ENCODE measurements around the gene LILRB1. TPM values are rescaled to one million over a fixed set of nuclear protein-coding genes. Genes with fewer than 3 reads are reported as not detected.

The LILRB1 gene
- total and polyA plus RNA-seq, 4 donors: 1.3 to 10.6 (median 4.9) TPM

DNA sequence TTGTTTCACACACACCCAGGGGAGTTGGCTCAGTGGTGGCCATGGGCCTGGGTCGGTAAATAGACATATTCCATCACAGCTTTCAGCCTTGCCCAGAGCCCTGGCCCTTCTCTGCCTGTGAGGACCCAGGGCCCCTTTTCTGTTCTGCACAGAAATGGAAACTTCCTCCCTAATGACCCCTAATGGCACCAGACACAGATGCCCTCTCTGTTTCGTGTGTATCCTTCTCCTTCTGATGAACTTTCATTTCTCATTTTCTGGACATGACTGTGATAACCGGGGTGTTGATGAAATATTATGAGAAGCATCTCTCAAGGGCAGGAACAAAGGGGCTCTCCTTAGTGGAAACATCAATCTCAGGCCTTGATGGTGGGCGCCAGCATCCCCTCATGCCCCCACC is 24.1 kb upstream of the LILRB1 start:
- Histone ChIP-seq H3K4me1 (ENCODE audit: control insufficient read depth in 4 of 4, insufficient read depth in 4 of 4, low read length in 3 of 4) (no peaks in the 10 kb centered on the region), H3K27ac (ENCODE audit: low read depth in 1 of 2, low read length in 2 of 2) (no peak overlapping the region), H3K9me3 (ENCODE audit: control insufficient read depth in 4 of 4, low read length in 3 of 4) (peaks cover 0 to 2% (median 0%) of the 10 kb centered on the region in 4 donors), H3K36me3 (ENCODE audit: control insufficient read depth in 4 of 4, insufficient read depth in 3 of 4, low read depth in 1 of 4, low read length in 3 of 4) (no peaks in the 10 kb centered on the region), H3K9ac (ENCODE audit: low read depth in 1 of 2, low read length in 2 of 2) (no peak overlapping the region), H3K27me3 (ENCODE audit: control insufficient read depth in 4 of 4, insufficient read depth in 4 of 4, low read length in 3 of 4) (no peaks in the 10 kb centered on the region), H3K4me3 (ENCODE audit: low read depth in 1 of 3, low read length in 3 of 3) (no peak overlapping the region)
- TF ChIP-seq RAD21 (IDR thresholded peaks at IDR 0.05) (no peak), HNF4G (IDR thresholded peaks at IDR 0.05) (no peak), YY1 (IDR thresholded peaks at IDR 0.05) (no peak), TAF1 (conservative IDR thresholded peaks at IDR 0.05) (no peak), FOXA1 (IDR thresholded peaks at IDR 0.05) (no peak), SP1 (IDR thresholded peaks at IDR 0.05) (no peak), FOXA2 (IDR thresholded peaks at IDR 0.05) (no peak), HNF4A (conservative IDR thresholded peaks at IDR 0.05) (no peak), JUND (IDR thresholded peaks at IDR 0.05) (no peak), GABPA (IDR thresholded peaks at IDR 0.05 in 1 of 2, conservative IDR thresholded peaks at IDR 0.05 in 1 of 2) (no peak), NR2F2 (IDR thresholded peaks at IDR 0.05) (no peak)
- TF ChIP-seq, protein P1, sequence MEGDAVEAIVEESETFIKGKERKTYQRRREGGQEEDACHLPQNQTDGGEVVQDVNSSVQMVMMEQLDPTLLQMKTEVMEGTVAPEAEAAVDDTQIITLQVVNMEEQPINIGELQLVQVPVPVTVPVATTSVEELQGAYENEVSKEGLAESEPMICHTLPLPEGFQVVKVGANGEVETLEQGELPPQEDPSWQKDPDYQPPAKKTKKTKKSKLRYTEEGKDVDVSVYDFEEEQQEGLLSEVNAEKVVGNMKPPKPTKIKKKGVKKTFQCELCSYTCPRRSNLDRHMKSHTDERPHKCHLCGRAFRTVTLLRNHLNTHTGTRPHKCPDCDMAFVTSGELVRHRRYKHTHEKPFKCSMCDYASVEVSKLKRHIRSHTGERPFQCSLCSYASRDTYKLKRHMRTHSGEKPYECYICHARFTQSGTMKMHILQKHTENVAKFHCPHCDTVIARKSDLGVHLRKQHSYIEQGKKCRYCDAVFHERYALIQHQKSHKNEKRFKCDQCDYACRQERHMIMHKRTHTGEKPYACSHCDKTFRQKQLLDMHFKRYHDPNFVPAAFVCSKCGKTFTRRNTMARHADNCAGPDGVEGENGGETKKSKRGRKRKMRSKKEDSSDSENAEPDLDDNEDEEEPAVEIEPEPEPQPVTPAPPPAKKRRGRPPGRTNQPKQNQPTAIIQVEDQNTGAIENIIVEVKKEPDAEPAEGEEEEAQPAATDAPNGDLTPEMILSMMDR (IDR thresholded peaks at IDR 0.05; ENCODE audit: low read depth, low read length, missing input control): no peak
- TF ChIP-seq, protein P2, sequence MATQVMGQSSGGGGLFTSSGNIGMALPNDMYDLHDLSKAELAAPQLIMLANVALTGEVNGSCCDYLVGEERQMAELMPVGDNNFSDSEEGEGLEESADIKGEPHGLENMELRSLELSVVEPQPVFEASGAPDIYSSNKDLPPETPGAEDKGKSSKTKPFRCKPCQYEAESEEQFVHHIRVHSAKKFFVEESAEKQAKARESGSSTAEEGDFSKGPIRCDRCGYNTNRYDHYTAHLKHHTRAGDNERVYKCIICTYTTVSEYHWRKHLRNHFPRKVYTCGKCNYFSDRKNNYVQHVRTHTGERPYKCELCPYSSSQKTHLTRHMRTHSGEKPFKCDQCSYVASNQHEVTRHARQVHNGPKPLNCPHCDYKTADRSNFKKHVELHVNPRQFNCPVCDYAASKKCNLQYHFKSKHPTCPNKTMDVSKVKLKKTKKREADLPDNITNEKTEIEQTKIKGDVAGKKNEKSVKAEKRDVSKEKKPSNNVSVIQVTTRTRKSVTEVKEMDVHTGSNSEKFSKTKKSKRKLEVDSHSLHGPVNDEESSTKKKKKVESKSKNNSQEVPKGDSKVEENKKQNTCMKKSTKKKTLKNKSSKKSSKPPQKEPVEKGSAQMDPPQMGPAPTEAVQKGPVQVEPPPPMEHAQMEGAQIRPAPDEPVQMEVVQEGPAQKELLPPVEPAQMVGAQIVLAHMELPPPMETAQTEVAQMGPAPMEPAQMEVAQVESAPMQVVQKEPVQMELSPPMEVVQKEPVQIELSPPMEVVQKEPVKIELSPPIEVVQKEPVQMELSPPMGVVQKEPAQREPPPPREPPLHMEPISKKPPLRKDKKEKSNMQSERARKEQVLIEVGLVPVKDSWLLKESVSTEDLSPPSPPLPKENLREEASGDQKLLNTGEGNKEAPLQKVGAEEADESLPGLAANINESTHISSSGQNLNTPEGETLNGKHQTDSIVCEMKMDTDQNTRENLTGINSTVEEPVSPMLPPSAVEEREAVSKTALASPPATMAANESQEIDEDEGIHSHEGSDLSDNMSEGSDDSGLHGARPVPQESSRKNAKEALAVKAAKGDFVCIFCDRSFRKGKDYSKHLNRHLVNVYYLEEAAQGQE (IDR thresholded peaks at IDR 0.05): no peak
- TF ChIP-seq, protein P3, sequence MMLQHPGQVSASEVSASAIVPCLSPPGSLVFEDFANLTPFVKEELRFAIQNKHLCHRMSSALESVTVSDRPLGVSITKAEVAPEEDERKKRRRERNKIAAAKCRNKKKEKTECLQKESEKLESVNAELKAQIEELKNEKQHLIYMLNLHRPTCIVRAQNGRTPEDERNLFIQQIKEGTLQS (IDR thresholded peaks at IDR 0.05): no peak
- WGBS: 48% methylated on average over 4 of the region's 4 CpGs
- no peak for DNase-seq (ENCODE audit: low spot score)

DNA sequence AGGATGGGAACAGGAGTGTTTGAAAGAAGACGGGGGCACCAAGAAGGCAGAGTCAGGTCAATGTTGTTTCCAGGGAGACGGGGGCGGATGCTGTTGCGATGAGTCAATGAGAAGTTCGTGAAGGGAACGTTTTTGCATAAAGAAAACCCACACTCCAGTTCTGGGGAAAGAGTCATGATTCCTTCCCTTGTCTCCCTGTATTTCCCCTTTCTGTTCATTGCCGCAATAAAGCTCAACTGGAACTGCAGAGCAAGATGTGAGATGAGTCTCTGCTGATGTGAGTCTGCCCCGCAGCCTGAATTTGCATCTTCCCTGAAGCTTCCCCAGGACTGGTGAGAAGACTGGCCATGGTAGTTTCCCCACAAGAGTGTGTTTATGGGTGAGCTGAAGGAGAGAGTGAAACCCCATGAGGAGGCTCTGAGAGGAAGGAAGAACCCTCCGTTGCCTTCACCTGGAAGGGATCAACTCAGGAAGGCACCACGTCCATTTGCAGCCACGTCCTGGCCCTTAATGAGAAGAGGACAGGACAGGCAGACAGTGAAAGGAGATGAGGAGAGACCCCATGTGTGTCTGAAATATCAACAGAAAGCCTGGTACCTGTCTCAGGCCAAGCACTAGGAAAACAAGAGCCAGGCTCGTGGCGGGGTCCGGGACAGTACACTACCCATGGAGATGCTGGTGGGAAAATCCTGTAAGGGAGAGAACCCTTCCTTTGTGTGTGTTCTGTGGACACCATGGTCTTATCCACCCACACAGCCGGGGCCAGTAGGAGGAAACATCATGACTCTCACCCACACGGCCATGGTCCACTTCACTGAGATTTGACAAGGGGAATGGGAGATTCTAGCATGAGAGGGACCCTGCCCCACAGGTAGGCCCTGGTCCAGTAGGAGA is 23.1 kb upstream of the LILRB1 start:
- no peaks in the 10 kb centered on the region for H3K36me3 ChIP-seq (ENCODE audit: control insufficient read depth in 4 of 4, insufficient read depth in 3 of 4, low read depth in 1 of 4, low read length in 3 of 4)
- no peak overlapping the region for H3K9ac ChIP-seq (ENCODE audit: low read depth in 1 of 2, low read length in 2 of 2)
- 66% methylated on average over 16 of the region's 16 CpGs for WGBS
- no peak for DNase-seq (ENCODE audit: low spot score)
- H3K27ac ChIP-seq (ENCODE audit: low read depth in 1 of 2, low read length in 2 of 2): no peak overlapping the region
- H3K4me1 ChIP-seq (ENCODE audit: control insufficient read depth in 4 of 4, insufficient read depth in 4 of 4, low read length in 3 of 4): no peaks in the 10 kb centered on the region
- H3K4me3 ChIP-seq (ENCODE audit: low read depth in 1 of 3, low read length in 3 of 3): no peak overlapping the region
- H3K9me3 ChIP-seq (ENCODE audit: control insufficient read depth in 4 of 4, low read length in 3 of 4): peaks cover 0 to 5% (median 0%) of the 10 kb centered on the region in 4 donors
- no peaks in the 10 kb centered on the region for H3K27me3 ChIP-seq (ENCODE audit: control insufficient read depth in 4 of 4, insufficient read depth in 4 of 4, low read length in 3 of 4)
- TF ChIP-seq FOXA2 (IDR thresholded peaks at IDR 0.05) (no peak), HNF4A (conservative IDR thresholded peaks at IDR 0.05) (no peak), HNF4G (IDR thresholded peaks at IDR 0.05) (no peak), NR2F2 (IDR thresholded peaks at IDR 0.05) (no peak), JUND (IDR thresholded peaks at IDR 0.05) (no peak), YY1 (IDR thresholded peaks at IDR 0.05) (no peak), GABPA (IDR thresholded peaks at IDR 0.05 in 1 of 2, conservative IDR thresholded peaks at IDR 0.05 in 1 of 2) (no peak), SP1 (IDR thresholded peaks at IDR 0.05) (no peak), RXRA (IDR thresholded peaks at IDR 0.05) (no peak), FOXA1 (IDR thresholded peaks at IDR 0.05) (no peak), RAD21 (IDR thresholded peaks at IDR 0.05) (no peak), TAF1 (conservative IDR thresholded peaks at IDR 0.05) (no peak), EGR1 (IDR thresholded peaks at IDR 0.05; ENCODE audit: low read depth in 2 of 2) (no peak)
- TF ChIP-seq, protein P3 (IDR thresholded peaks at IDR 0.05): no peak
- TF ChIP-seq, protein P4, sequence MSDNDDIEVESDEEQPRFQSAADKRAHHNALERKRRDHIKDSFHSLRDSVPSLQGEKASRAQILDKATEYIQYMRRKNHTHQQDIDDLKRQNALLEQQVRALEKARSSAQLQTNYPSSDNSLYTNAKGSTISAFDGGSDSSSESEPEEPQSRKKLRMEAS (IDR thresholded peaks at IDR 0.05): no peak
- TF ChIP-seq, protein P5, sequence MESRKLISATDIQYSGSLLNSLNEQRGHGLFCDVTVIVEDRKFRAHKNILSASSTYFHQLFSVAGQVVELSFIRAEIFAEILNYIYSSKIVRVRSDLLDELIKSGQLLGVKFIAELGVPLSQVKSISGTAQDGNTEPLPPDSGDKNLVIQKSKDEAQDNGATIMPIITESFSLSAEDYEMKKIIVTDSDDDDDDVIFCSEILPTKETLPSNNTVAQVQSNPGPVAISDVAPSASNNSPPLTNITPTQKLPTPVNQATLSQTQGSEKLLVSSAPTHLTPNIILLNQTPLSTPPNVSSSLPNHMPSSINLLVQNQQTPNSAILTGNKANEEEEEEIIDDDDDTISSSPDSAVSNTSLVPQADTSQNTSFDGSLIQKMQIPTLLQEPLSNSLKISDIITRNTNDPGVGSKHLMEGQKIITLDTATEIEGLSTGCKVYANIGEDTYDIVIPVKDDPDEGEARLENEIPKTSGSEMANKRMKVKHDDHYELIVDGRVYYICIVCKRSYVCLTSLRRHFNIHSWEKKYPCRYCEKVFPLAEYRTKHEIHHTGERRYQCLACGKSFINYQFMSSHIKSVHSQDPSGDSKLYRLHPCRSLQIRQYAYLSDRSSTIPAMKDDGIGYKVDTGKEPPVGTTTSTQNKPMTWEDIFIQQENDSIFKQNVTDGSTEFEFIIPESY (IDR thresholded peaks at IDR 0.05): no peak
- TF ChIP-seq, protein P2 (IDR thresholded peaks at IDR 0.05): no peak

All from liver (tissue), 9 donors.